Loucy (cell line): ENCODE measurements around the gene VSIG8.

ENCODE experiments used
- CTCF ChIP-seq: fragments of 200-600 bp; sonication (generic); conservative IDR thresholded peaks from 2 replicates; pipeline ENCODE4 v1.5.1; 2014; ENCODE audit warnings: mild to moderate bottlenecking, antibody characterized with exemption, low read length
- EZH2phosphoT487 ChIP-seq: fragments of 200-600 bp; IDR thresholded peaks from 2 replicates; pipeline ENCODE4 v1.6.1; 2018; ENCODE audit warnings: antibody characterized with exemption, mild to moderate bottlenecking, moderate library complexity, borderline replicate concordance

DNA sequence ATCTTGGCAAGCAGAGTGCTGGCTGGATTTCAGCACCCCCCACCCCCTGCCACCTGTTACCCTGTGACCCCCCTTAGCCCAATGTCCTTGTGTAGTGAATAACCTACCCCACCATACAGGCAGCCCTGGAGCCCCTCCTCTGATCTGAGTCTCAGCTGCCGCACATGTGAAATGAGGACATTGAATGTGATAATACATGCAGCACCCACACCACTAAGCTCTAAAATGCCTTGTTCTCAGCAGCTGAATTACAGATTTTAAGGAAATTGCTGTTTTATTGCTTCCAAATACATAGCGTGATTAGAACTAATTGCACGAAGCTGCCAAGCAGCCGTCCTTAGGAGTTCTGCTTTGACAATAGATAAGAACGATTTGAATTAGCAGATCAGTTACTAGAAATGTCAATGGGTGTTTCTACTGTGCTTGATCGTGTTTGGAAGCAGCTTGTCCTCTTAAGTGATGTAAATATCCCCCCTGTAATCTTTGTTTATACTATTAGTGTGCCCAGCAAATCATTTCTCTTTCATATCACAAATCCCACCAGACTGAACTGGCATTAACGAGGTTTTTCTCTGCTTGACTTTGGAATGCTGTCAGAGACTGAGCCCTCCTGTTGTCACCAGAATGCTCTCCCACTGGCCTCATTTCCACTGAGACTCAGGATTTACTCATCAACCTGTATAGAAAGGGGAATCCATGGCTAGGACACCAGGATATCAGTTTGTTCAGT is 30.9 kb downstream of the VSIG8 start:
- TF ChIP-seq CTCF (no peak), EZH2phosphoT487 (no peak)
